ENCODE measurements around the gene EHF. TPM values are rescaled to one million over a fixed set of nuclear protein-coding genes. Genes with fewer than 3 reads are reported as not detected.

EHF gene
- total and polyA plus RNA-seq, 2 of the 13 experiments (the other 11 are each of a cell fraction or from before 2014, with no cell fraction given): 0.04 to 0.46 TPM

DNA sequence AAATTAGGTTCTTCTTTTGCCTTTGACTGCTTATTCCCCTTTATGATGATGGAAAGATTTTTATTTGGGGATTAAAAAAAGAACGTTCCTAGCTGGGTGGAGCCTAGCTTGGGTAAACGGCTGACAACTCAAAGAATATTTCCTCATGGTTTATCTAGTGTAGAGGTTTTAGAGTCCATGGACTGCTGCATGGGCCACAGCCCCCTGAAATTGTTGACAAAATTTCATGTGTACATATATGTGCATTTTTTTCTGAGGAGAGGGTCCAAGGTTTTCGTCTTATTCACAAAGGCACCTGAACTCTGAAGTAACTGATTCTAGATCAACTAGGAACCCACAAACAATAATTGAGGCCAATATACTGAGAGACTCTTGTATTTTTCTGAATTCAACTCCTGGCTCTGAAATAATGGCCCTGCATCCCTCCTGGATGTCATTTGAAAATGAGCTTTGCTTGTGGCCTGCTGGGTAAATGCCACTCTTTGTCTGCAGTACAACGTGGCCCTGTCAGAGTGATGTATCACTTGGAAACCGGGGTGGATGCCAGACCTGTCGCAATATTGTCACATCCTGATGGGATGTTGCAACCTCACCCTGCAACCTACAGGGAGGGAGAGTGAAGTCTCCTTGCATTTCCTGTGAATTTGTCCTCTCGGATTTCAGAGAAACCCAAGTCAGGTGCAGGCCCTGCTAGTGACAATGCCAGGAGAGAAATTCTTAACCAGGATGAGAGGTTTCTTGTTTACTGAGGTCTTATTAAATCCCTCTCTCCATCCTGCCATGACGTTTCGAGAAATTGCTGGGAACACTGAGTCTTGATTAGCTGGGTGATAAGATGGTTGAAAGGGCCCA, 33.8 kb downstream of the EHF start (continued):
- TF ChIP-seq, protein P1, sequence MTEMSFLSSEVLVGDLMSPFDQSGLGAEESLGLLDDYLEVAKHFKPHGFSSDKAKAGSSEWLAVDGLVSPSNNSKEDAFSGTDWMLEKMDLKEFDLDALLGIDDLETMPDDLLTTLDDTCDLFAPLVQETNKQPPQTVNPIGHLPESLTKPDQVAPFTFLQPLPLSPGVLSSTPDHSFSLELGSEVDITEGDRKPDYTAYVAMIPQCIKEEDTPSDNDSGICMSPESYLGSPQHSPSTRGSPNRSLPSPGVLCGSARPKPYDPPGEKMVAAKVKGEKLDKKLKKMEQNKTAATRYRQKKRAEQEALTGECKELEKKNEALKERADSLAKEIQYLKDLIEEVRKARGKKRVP (CRISPR knock-in tag; IDR thresholded peaks at IDR 0.05): peak in 1 of 2 experiments; percentile 97; a peak in 2 of 4 replicates

DNA sequence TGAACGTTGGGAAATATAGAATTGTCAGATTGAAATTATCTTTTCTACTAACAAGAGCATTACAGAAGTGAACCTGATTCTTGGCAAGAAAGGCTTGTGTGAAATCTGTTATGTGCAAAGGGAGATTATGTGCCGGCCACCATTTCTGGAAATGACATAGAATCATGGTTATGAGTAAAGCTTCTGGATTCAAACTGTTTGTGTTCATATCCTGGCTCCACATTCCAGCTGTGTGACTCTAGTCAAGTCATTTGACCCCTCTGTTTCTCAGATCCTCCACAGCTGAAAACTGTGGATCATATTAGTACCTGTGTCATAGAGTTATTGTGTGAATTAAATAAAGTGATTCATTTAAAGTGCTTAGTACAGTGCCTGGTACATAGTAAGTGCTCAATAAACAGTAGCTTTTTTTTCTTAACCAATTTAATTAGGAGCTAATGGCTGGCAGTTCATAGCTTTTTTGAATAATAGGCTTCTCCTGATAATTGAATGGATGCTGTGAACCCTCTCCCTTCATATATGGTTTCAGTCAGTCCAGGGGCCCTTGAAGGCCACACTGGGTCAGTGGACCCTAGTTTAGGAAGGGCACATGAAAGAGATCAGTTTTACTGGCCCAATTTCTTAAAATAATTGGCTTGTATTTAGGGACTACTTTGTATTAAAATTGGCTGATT, 34.6 kb downstream of the EHF start:
- in situ Hi-C loops (cut with HindIII; ENCODE audit: extremely low pct_ligation_motif_present, low pct_unique_long_range_greater_than_20kb) (loop anchor here (10.0 kb wide), 1 partner anchor 51 kb away; no protein-coding TSS in a partner anchor), intact Hi-C loops (cut with micrococcal nuclease; ENCODE audit: unreplicated experiment) (loop anchor here (1.0 to 10.0 kb wide), 3 partner anchors 129 to 739 kb away; no protein-coding TSS in a partner anchor)
- TSS peak; percentile 92 for BruUV-seq (replicated peaks)
- peak; percentile 13 for ATAC-seq
- 7% methylated on average over 2 of the region's 2 CpGs for WGBS (ENCODE audit: low lambda C conversion rate)
- ChIA-PET POLR2A (interaction anchor here (0.6 to 5.1 kb wide), 19 partner anchors 9 to 964 kb away, joined by 3 to 145 read pairs (median 5); partner anchors contain the start of gene APIP), CTCF (ENCODE audit: low intra/inter-chr PET ratio, low total read pairs) (no interaction called here)
- H3K4me1 ChIP-seq (ENCODE audit: insufficient read depth, low read length): peaks cover 86% of the 10 kb centered on the region
- H3K4me2 ChIP-seq (ENCODE audit: low read depth, low read length): peak overlapping the region; percentile 82
- peak overlapping the region in 2 of 3 experiments; percentile 20 to 34; a peak in 2 of 6 replicates for H3K4me3 ChIP-seq (replicated peaks in 1 of 3; ENCODE audit: insufficient read depth in 1 of 3, low read depth in 2 of 3, low read length in 3 of 3)
- H3K9me3 ChIP-seq (ENCODE audit: low read length): no peaks in the 10 kb centered on the region
- H3K27me3 ChIP-seq (ENCODE audit: control insufficient read depth in 1 of 2, insufficient read depth in 2 of 2, low read length in 2 of 2): no peaks in the 10 kb centered on the region
- no peaks in the 10 kb centered on the region for H3K79me2 ChIP-seq (ENCODE audit: insufficient read depth, low read length)
- H3K9ac ChIP-seq (ENCODE audit: insufficient read depth, low read depth, low read length): peak overlapping the region; percentile 92
- no peaks in the 10 kb centered on the region for H3K36me3 ChIP-seq (replicated peaks in 1 of 2; ENCODE audit: control insufficient read depth in 1 of 2, insufficient read depth in 2 of 2, low read length in 2 of 2)
- H4K20me1 ChIP-seq (ENCODE audit: insufficient read depth, low read length): no peaks in the 10 kb centered on the region
- FAIRE-seq: no peak
- no peak overlapping the region for H2AFZ ChIP-seq (ENCODE audit: low read length)
- peak; percentile 59 for DNase-seq (ENCODE audit: low spot score)
- H3K27ac ChIP-seq (ENCODE audit: extremely low read length, insufficient read depth, low read length): peak overlapping the region; percentile 100
- TF ChIP-seq, protein P2, sequence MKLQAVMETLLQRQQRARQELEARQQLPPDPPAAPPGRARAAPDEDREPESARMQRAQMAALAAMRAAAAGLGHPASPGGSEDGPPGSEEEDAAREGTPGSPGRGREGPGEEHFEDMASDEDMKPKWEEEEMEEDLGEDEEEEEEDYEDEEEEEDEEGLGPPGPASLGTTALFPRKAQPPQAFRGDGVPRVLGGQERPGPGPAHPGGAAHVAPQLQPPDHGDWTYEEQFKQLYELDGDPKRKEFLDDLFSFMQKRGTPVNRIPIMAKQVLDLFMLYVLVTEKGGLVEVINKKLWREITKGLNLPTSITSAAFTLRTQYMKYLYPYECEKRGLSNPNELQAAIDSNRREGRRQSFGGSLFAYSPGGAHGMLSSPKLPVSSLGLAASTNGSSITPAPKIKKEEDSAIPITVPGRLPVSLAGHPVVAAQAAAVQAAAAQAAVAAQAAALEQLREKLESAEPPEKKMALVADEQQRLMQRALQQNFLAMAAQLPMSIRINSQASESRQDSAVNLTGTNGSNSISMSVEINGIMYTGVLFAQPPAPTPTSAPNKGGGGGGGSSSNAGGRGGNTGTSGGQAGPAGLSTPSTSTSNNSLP (IDR thresholded peaks at IDR 0.05; ENCODE audit: low read depth, low read length): no peak
- no peak for TF ChIP-seq PHF8 (CRISPR knock-in tag; IDR thresholded peaks at IDR 0.05)
- peak; percentile 48; the same call in 1 of the 2 replicates for TF ChIP-seq KDM1A (CRISPR knock-in tag; IDR thresholded peaks at IDR 0.05)
- TF ChIP-seq RBFOX2 (IDR thresholded peaks at IDR 0.05; ENCODE audit: low read depth, low read length): peak; percentile 32; the same call in 1 of the 2 replicates
- TF ChIP-seq, protein P3, sequence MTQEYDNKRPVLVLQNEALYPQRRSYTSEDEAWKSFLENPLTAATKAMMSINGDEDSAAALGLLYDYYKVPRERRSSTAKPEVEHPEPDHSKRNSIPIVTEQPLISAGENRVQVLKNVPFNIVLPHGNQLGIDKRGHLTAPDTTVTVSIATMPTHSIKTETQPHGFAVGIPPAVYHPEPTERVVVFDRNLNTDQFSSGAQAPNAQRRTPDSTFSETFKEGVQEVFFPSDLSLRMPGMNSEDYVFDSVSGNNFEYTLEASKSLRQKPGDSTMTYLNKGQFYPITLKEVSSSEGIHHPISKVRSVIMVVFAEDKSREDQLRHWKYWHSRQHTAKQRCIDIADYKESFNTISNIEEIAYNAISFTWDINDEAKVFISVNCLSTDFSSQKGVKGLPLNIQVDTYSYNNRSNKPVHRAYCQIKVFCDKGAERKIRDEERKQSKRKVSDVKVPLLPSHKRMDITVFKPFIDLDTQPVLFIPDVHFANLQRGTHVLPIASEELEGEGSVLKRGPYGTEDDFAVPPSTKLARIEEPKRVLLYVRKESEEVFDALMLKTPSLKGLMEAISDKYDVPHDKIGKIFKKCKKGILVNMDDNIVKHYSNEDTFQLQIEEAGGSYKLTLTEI (CRISPR knock-in tag; conservative IDR thresholded peaks at IDR 0.05): no peak
- TF ChIP-seq ZNF768 (CRISPR knock-in tag; IDR thresholded peaks at IDR 0.05): peak; percentile 85; the same call in 1 of the 2 replicates
- TF ChIP-seq FOXK2 (IDR thresholded peaks at IDR 0.05): no peak
- TF ChIP-seq, protein P4, sequence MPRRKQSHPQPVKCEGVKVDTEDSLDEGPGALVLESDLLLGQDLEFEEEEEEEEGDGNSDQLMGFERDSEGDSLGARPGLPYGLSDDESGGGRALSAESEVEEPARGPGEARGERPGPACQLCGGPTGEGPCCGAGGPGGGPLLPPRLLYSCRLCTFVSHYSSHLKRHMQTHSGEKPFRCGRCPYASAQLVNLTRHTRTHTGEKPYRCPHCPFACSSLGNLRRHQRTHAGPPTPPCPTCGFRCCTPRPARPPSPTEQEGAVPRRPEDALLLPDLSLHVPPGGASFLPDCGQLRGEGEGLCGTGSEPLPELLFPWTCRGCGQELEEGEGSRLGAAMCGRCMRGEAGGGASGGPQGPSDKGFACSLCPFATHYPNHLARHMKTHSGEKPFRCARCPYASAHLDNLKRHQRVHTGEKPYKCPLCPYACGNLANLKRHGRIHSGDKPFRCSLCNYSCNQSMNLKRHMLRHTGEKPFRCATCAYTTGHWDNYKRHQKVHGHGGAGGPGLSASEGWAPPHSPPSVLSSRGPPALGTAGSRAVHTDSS (CRISPR knock-in tag; conservative IDR thresholded peaks at IDR 0.05): no peak
- TF ChIP-seq ZNF761 (CRISPR knock-in tag; conservative IDR thresholded peaks at IDR 0.05): no peak

All from HepG2 (cell line).